ENCODE results near the gene RRAGD.

Gene RRAGD

DNA sequence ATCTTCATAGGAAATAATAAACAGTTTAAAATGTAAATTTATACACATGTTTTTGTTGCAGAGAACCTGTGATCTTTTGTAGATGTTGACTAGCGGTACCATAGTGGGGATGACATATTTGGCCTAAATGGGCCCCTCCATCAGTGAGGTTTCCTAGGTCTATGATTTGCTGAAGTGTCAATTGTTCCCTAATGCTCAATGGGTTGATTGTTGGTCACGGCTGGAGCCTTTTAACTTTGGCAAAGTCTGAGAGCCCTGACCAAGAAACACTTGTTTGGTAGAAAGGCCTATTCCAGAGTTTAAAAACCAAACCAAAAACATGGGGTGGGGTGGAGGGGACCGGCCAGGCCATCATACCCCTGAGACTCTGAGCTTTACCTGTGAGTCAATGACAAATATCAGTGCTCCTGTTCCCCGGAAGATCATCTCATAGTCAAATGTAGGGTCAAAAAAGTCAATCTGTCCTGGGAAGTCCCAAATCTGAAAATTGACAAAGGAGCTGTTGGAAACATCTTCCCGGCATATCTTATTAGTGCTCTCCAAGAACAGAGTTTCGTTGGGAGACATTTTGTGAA, 25.1 kb downstream of the RRAGD start (continued):
- no peak for TF ChIP-seq BCL6B (tag by site-specific recombination; IDR thresholded peaks at IDR 0.05)

GRCh38 chr6:89385846-89386245, 26.2 kb downstream of the RRAGD start:
- ChIA-PET CTCF (interaction anchor here (1.1 to 3.6 kb wide), 2 partner anchors 14 to 18 kb away, joined by 6 to 19 read pairs; no protein-coding TSS in a partner anchor), POLR2A (no interaction called here)
- no peaks in the 10 kb centered on the region; the same call in 1 of the 2 replicates for H3K4me1 ChIP-seq (ENCODE audit: control insufficient read depth, insufficient read depth, low read length)
- no peak overlapping the region for H3K4me3 ChIP-seq (ENCODE audit: low read depth, low read length)
- H3K9me3 ChIP-seq (ENCODE audit: control insufficient read depth, insufficient read depth, low read depth, low read length), result no peaks in the 10 kb centered on the region
- no peak overlapping the region for H3K27ac ChIP-seq (ENCODE audit: extremely low read depth, low read depth, low read length)
- no peak for TF ChIP-seq ZNF776 (tag by site-specific recombination; IDR thresholded peaks at IDR 0.05; ENCODE audit: borderline replicate concordance)
- TF ChIP-seq ZNF701 (tag by site-specific recombination; IDR thresholded peaks at IDR 0.05), result no peak
- no peak for TF ChIP-seq ZNF621 (tag by site-specific recombination; IDR thresholded peaks at IDR 0.05)
- no peak for TF ChIP-seq OSR2 (tag by site-specific recombination; IDR thresholded peaks at IDR 0.05)
- no peak for TF ChIP-seq ZBTB21 (tag by site-specific recombination; IDR thresholded peaks at IDR 0.05)
- no peak for TF ChIP-seq ZNF645 (tag by site-specific recombination; IDR thresholded peaks at IDR 0.05)
- H3K36me3 ChIP-seq (ENCODE audit: control insufficient read depth in 2 of 2, insufficient read depth in 1 of 2, low read length in 2 of 2), result peaks cover 0 to 21% of the 10 kb centered on the region in 2 experiments; a peak in 2 of 3 replicates

DNA sequence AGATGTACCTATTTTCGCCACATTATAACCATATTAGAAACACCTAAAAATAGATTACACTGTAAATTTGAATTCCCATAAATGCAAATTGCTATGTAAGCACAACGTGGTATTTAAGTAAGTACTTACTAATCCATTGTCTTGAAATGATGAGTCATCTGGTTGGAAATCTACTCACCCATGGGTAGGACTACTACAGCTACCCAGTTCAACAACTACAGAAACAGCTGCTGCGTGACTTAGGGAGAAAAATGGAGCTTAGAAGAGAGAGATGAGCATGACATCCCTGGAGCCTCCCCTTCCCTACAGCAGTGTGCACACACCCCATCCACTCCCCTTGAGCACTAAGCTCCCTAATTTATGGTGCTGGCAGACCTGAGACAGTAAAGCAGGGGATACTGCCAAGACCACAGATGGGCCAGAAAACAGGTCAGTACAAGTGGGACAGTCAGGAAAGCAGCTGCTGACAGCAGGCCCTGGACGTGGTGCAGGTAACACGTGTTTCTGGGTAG, 26.9 kb downstream of the RRAGD start:
- no peaks in the 10 kb centered on the region for H3K9me3 ChIP-seq (ENCODE audit: control insufficient read depth, insufficient read depth, low read depth, low read length)
- POLR2A ChIA-PET, result no interaction called here
- no peak for TF ChIP-seq ZNF248 (tag by site-specific recombination; IDR thresholded peaks at IDR 0.05)
- no peak for TF ChIP-seq GLI4 (tag by site-specific recombination; IDR thresholded peaks at IDR 0.05)
- TF ChIP-seq ZNF645 (tag by site-specific recombination; IDR thresholded peaks at IDR 0.05), result no peak
- TF ChIP-seq ZNF629 (tag by site-specific recombination; IDR thresholded peaks at IDR 0.05), result 0 out of 2 replicates have a peak, but pooled peaks have one; percentile 14
- TF ChIP-seq GLI2 (tag by site-specific recombination; IDR thresholded peaks at IDR 0.05; ENCODE audit: borderline replicate concordance, low read depth), result no peak
- TF ChIP-seq, protein P1, sequence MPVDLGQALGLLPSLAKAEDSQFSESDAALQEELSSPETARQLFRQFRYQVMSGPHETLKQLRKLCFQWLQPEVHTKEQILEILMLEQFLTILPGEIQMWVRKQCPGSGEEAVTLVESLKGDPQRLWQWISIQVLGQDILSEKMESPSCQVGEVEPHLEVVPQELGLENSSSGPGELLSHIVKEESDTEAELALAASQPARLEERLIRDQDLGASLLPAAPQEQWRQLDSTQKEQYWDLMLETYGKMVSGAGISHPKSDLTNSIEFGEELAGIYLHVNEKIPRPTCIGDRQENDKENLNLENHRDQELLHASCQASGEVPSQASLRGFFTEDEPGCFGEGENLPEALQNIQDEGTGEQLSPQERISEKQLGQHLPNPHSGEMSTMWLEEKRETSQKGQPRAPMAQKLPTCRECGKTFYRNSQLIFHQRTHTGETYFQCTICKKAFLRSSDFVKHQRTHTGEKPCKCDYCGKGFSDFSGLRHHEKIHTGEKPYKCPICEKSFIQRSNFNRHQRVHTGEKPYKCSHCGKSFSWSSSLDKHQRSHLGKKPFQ (tag by site-specific recombination; IDR thresholded peaks at IDR 0.05), result no peak
- TF ChIP-seq ZSCAN5A (tag by site-specific recombination; IDR thresholded peaks at IDR 0.05), result no peak
- no peak for TF ChIP-seq ZNF530 (tag by site-specific recombination; IDR thresholded peaks at IDR 0.05; ENCODE audit: low read depth)
- peak; percentile 71 for TF ChIP-seq SP7 (tag by site-specific recombination; IDR thresholded peaks at IDR 0.05)
- no peaks in the 10 kb centered on the region; the same call in 1 of the 2 replicates for H3K4me1 ChIP-seq (ENCODE audit: control insufficient read depth, insufficient read depth, low read length)
- no peak overlapping the region for H3K27ac ChIP-seq (ENCODE audit: extremely low read depth, low read depth, low read length)
- H3K4me3 ChIP-seq (ENCODE audit: low read depth, low read length), result no peak overlapping the region
- H3K36me3 ChIP-seq (ENCODE audit: control insufficient read depth in 2 of 2, insufficient read depth in 1 of 2, low read length in 2 of 2), result peaks cover 0 to 21% of the 10 kb centered on the region in 2 experiments; a peak in 2 of 3 replicates
- CTCF ChIA-PET, result interaction anchor here (1.1 to 3.6 kb wide), 3 partner anchors 9 to 17 kb away, joined by 4 to 19 read pairs (median 6); no protein-coding TSS in a partner anchor
